K562 (cell line): Measurements from ENCODE around the gene WASF3. TPM values are rescaled to one million over a fixed set of nuclear protein-coding genes. Genes with fewer than 3 reads are reported as not detected.

ENCODE experiments used
- ATAC-seq: fragments of 200-7000 bp; cut with Tn5 transposase; 3 replicates; pipeline ENCODE4 v1.9.1; 2020; ENCODE audit warnings: moderate library complexity
- BruUV-seq: library from RNA; stranded (reverse); fragments of 400-500 nt; replicated peaks from 2 replicates; lab custom pipeline; 2021; lab: Mats Ljungman, UMichigan
- CTCF ChIA-PET: fragments of 300-600 bp; formaldehyde crosslinking; extraction: SDS; loops from one replicate; lab custom pipeline; 2021; ENCODE audit warnings: low intra/inter-chr PET ratio; lab: Yijun Ruan, JAX
- POLR2A ChIA-PET: fragments of 300-600, 350-650 bp; sonication (Branson Sonifier 250); formaldehyde crosslinking; extraction: SDS; loops from one replicate; lab custom pipeline; 2021; ENCODE audit warnings: antibody characterized with exemption, inconsistent platforms; lab: Yijun Ruan, JAX
- DNase-seq, 4 experiments: peaks; one replicate each; pipeline versions ENCODE4 v3.0.0 to v3.0.0-alpha.2; 2011 to 2018; ENCODE audit warnings: low spot score in 3 of 4, mixed read lengths in 3 of 4; ENCODE audit errors: extremely low read depth in 1 of 4
- FAIRE-seq: peaks from 2 replicates; lab custom pipeline; 2011; peaks lifted over from hg19 to GRCh38; lab: Jason Lieb, UNC
- H2AFZ ChIP-seq: 2 replicates; pipeline ENCODE4 v1.6.0; 2011; ENCODE audit warnings: low read depth, low read length, control low read depth, inconsistent platforms
- H3K27ac ChIP-seq: fragments of 200-600 bp; 3 replicates; pipeline ENCODE4 v1.8.0; 2011; ENCODE audit warnings: low read depth, mild to moderate bottlenecking, control low read depth, inconsistent platforms, low read length, moderate library complexity, mixed read lengths; ENCODE audit errors: extremely low read depth
- H3K27me3 ChIP-seq, 2 experiments: fragments of 300-600 bp in 1 of 2; 2 replicates in 1 of 2; 3 replicates in 1 of 2; pipeline versions ENCODE4 v1.6.0 to v1.8.0; 2011; ENCODE audit warnings: inconsistent platforms in 2 of 2, low read length in 2 of 2, mild to moderate bottlenecking in 1 of 2, mixed read lengths in 1 of 2, moderate library complexity in 1 of 2; ENCODE audit not compliant: control insufficient read depth in 2 of 2, insufficient read depth in 2 of 2
- H3K36me3 ChIP-seq: fragments of 300-600 bp; 3 replicates; pipeline ENCODE4 v1.8.0; 2011; ENCODE audit warnings: mild to moderate bottlenecking, low read length, inconsistent platforms; ENCODE audit not compliant: control insufficient read depth, insufficient read depth
- H3K4me1 ChIP-seq, 2 experiments: fragments of 200-600 bp in 1 of 2; replicated peaks in 1 of 2; 2 replicates in 1 of 2; 3 replicates in 1 of 2; pipeline versions ENCODE4 v1.5.1 to v1.8.0; 2011; ENCODE audit warnings: inconsistent platforms in 2 of 2, low read length in 2 of 2, mild to moderate bottlenecking in 1 of 2, mixed read lengths in 1 of 2, moderate library complexity in 1 of 2; ENCODE audit not compliant: control insufficient read depth in 2 of 2, insufficient read depth in 2 of 2
- H3K4me2 ChIP-seq: 2 replicates; pipeline ENCODE4 v1.6.1; 2011; ENCODE audit warnings: low read length, control low read depth, inconsistent platforms, mixed read lengths; ENCODE audit not compliant: insufficient read depth
- H3K4me3 ChIP-seq: fragments of 200-600 bp; sonication (generic), shearing (Covaris generic); 2 replicates; pipeline ENCODE4 v1.5.1; 2016; ENCODE audit warnings: control low read depth, inconsistent platforms
- H3K79me2 ChIP-seq: fragments of 200-600 bp; 3 replicates; pipeline ENCODE4 v1.8.0; 2011; ENCODE audit warnings: low read length, inconsistent platforms; ENCODE audit not compliant: control insufficient read depth, insufficient read depth
- H3K9ac ChIP-seq, 2 experiments: 2 replicates each; pipeline versions ENCODE4 v1.6.0 to v1.6.1; 2011; ENCODE audit warnings: low read depth in 2 of 2, low read length in 2 of 2, control low read depth in 1 of 2, inconsistent platforms in 1 of 2, mild to moderate bottlenecking in 1 of 2, mixed read lengths in 1 of 2; ENCODE audit not compliant: insufficient read depth in 1 of 2
- H3K9me1 ChIP-seq: one replicate; pipeline ENCODE4 v1.6.0; 2011; ENCODE audit warnings: inconsistent platforms, mild to moderate bottlenecking, low read length, moderate library complexity; ENCODE audit not compliant: control insufficient read depth, insufficient read depth
- H3K9me3 ChIP-seq: replicated peaks from 2 replicates; pipeline ENCODE4 v1.5.1; 2011; ENCODE audit warnings: low read depth, low read length, inconsistent platforms; ENCODE audit not compliant: control insufficient read depth, insufficient read depth
- H4K20me1 ChIP-seq: replicated peaks from 2 replicates; pipeline ENCODE4 v1.6.1; 2011; ENCODE audit warnings: low read length, inconsistent platforms, mixed read lengths; ENCODE audit not compliant: control insufficient read depth, insufficient read depth
- ARID2 ChIP-seq: fragments of 450-650 bp; IDR thresholded peaks from 2 replicates; pipeline ENCODE4 v1.6.1; 2017; ENCODE audit warnings: antibody characterized with exemption, mild to moderate bottlenecking
- ETS2 ChIP-seq: IDR thresholded peaks from 2 replicates; pipeline ENCODE4 v1.6.1; 2016; ENCODE audit warnings: borderline replicate concordance, missing genetic modification characterization, mild to moderate bottlenecking, moderate library complexity, missing compliant biosample characterization; ENCODE audit not compliant: poor library complexity, severe bottlenecking
- FOXK1 ChIP-seq: sonication (generic); formaldehyde crosslinking; IDR thresholded peaks from 2 replicates; pipeline ENCODE4 v1.8.0; 2022; ENCODE audit warnings: missing genetic modification reagents, mild to moderate bottlenecking, borderline replicate concordance
- PRDM10 ChIP-seq: fragments of 450-650 bp; IDR thresholded peaks from 2 replicates; pipeline ENCODE4 v1.6.1; 2018; ENCODE audit not compliant: partially characterized antibody
- RREB1 ChIP-seq: fragments of 250-450 bp; sonication (Bioruptor Pico); IDR thresholded peaks from 2 replicates; pipeline ENCODE4 v1.4.0; 2020
- RUNX1 ChIP-seq: sonication (generic); IDR thresholded peaks from 2 replicates; pipeline ENCODE4 v1.6.1; 2016; ENCODE audit warnings: antibody characterized with exemption, low read depth
- TARDBP ChIP-seq: fragments of 450-650 bp; IDR thresholded peaks from 2 replicates; pipeline ENCODE4 v1.6.1; 2016
- ZBTB8A ChIP-seq: fragments of 450-650 bp; IDR thresholded peaks from 2 replicates; pipeline ENCODE4 v1.6.1; 2018; ENCODE audit warnings: mild to moderate bottlenecking, moderate library complexity; ENCODE audit not compliant: partially characterized antibody
- WGBS: fragments of 100-300 bp; shearing (Covaris generic); methylation state at CpG from one replicate; pipeline ENCODE4 v1.1.6; 2016; ENCODE audit warnings: low coverage, mixed read lengths; ENCODE audit not compliant: insufficient coverage; ENCODE audit errors: missing lambda C conversion rate; 5-methylcytosine and 5-hydroxymethylcytosine counted together
- in situ Hi-C: fragments of 300-500 bp; cut with MboI; formaldehyde crosslinking; loops from 4 replicates; pipeline ENCODE4 v1.15.0; 2018; ENCODE audit warnings: inconsistent platforms, mixed read lengths
- intact Hi-C: fragments of 100-400 bp; cut with micrococcal nuclease; formaldehyde crosslinking; loops from 2 replicates; pipeline ENCODE4 v1.14.2; 2022
- polyA plus RNA-seq, 8 experiments: library from polyadenylated mRNA; depleted of rRNA in 4 of 8; stranded (reverse) in 5 of 8; unstranded in 3 of 8; fragments of >200 nt; fragmentation: Nextera tagmentation in 2 of 8; fragmentation: Illumina TruSeq in 1 of 8; extraction: Ambion mirVana in 2 of 8; extraction: Trizol in 1 of 8; gene quantifications; 2 replicates each; pipeline versions ENCODE4 v1.2.1 to v1.2.3, GENCODE V29; 2011 to 2014; ENCODE audit warnings: inconsistent platforms in 1 of 8, missing spikeins in 1 of 8
- total RNA-seq, 7 experiments: library from RNA; depleted of rRNA in 6 of 7; stranded (reverse); fragments of >200 nt in 6 of 7; fragmentation: Illumina TruSeq in 2 of 7; extraction: Trizol in 2 of 7; gene quantifications; 2 replicates each; pipeline versions ENCODE4 v1.2.1 to v1.2.3, GENCODE V29; 2011 to 2021; ENCODE audit warnings: low replicate concordance in 1 of 7

Gene WASF3
- total and polyA plus RNA-seq, 9 of the 15 experiments (the other 6 are each of a cell fraction or from before 2014, with no cell fraction given), result 0.04 to 0.43 (median 0.11) TPM

DNA sequence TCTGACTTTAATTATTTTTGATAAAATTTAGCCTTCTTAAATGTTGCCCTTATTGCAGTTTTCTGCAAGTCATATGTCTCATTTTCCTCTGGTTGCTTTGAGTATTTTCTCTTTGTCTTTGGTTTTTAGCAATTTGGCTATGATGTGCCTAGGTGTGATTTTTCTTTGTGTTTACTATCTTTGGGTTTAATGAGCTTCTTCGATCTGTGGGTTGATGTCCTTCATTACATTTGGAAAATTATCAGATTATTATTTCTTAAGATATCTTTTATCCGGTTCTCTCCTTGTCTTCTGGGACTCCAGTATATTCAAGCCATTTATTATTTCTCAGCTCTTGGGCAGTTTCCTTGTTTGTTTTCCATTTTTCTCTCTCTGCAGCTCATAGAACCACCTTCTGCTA lies 39.0 kb downstream of the WASF3 start (continued):
- TF ChIP-seq FOXK1 (CRISPR knock-in tag) (no peak), RUNX1 (no peak)

DNA sequence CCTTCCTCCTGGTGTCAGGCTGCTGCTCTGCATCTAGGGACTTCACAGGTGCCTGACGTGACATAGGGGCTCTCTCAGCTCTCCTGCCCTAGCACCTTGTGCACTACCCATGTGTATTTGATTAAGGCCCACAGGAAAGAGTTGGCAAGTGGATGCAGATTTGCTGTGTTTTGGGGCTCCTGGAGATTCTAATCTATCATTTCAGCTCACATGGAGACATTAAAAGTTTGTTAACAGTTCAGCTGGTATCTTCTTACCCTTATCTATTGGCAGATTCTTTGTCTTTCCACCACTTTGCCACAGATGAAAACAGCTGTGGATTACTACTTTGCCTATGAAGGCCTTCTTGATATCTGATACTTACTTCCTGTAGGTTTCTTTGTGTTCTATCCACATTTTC lies 41.9 kb downstream of the WASF3 start:
- H3K36me3 ChIP-seq, result no peaks in the 10 kb centered on the region
- ATAC-seq, result no peak
- no peak overlapping the region for H3K4me3 ChIP-seq
- BruUV-seq, result no TSS peak
- H3K27me3 ChIP-seq, result no peaks in the 10 kb centered on the region
- no CpG with 5 or more reads among the region's 1 CpG for WGBS
- no peak overlapping the region for H3K27ac ChIP-seq
- no peak overlapping the region for H3K4me2 ChIP-seq
- ChIA-PET CTCF (no interaction called here), POLR2A (no interaction called here)
- no peak overlapping the region for H2AFZ ChIP-seq
- no peak for FAIRE-seq
- H3K9ac ChIP-seq, result no peak overlapping the region
- no peaks in the 10 kb centered on the region for H4K20me1 ChIP-seq
- no peaks in the 10 kb centered on the region for H3K79me2 ChIP-seq
- H3K9me1 ChIP-seq, result no peaks in the 10 kb centered on the region
- no peaks in the 10 kb centered on the region for H3K9me3 ChIP-seq
- H3K4me1 ChIP-seq, result no peaks in the 10 kb centered on the region
- in situ Hi-C loops, result no loop called here
- DNase-seq, result no peak
- intact Hi-C loops, result no loop called here
- TF ChIP-seq ZBTB8A (no peak), TARDBP (no peak), PRDM10 (no peak), RREB1 (CRISPR knock-in tag) (no peak), ARID2 (no peak), ETS2 (no peak)
